PC-9 (cell line): ENCODE results near the gene MTF2. TPM values are rescaled to one million over a fixed set of nuclear protein-coding genes. Genes with fewer than 3 reads are reported as not detected.

Experiments used
- BruUV-seq: library from RNA; stranded (reverse); fragments of 400-500 nt; replicated peaks from 2 replicates; lab custom pipeline; 2021; lab: Mats Ljungman, UMichigan
- CTCF ChIA-PET: fragments of 300-600 bp; sonication (Branson Sonifier 250); formaldehyde crosslinking; loops from one replicate; lab custom pipeline; 2022; ENCODE audit warnings: antibody characterized with exemption; lab: Charles Lee
- POLR2A ChIA-PET: fragments of 300-600 bp; sonication (Branson Sonifier 250); formaldehyde crosslinking; loops from one replicate; lab custom pipeline; 2022; ENCODE audit warnings: antibody characterized with exemption; ENCODE audit not compliant: unreplicated experiment; lab: Charles Lee
- DNase-seq, 2 experiments: peaks; one replicate each; pipeline versions ENCODE4 v3.0.0 to v3.0.0-alpha.2; 2015 to 2022; ENCODE audit warnings: mixed read lengths in 1 of 2
- H2AFZ ChIP-seq: fragments of 200-600 bp; sonication (generic); 2 replicates; pipeline ENCODE4 v1.8.1; 2017; ENCODE audit warnings: antibody characterized with exemption
- H3F3A ChIP-seq: fragments of 200-600 bp; sonication (generic); 2 replicates; pipeline ENCODE4 v1.8.1; 2017; ENCODE audit warnings: antibody characterized with exemption, mild to moderate bottlenecking, low read depth; ENCODE audit not compliant: insufficient read depth
- H3K27ac ChIP-seq: fragments of 200-600 bp; sonication (generic); 2 replicates; pipeline ENCODE4 v1.6.1; 2016; ENCODE audit warnings: mixed run types
- H3K27me3 ChIP-seq: fragments of 200-600 bp; sonication (generic); 2 replicates; pipeline ENCODE4 v1.6.1; 2016; ENCODE audit warnings: low read depth, mixed run types; ENCODE audit not compliant: insufficient read depth
- H3K36me3 ChIP-seq: fragments of 200-600 bp; sonication (generic); 2 replicates; pipeline ENCODE4 v1.6.1; 2016; ENCODE audit warnings: low read depth, mixed run types
- H3K4me1 ChIP-seq: fragments of 200-600 bp; sonication (generic); replicated peaks from 2 replicates; pipeline ENCODE4 v1.6.1; 2016; ENCODE audit warnings: mixed run types; ENCODE audit not compliant: insufficient read depth
- H3K4me2 ChIP-seq: fragments of 200-600 bp; sonication (generic); 2 replicates; pipeline ENCODE4 v1.6.1; 2017; ENCODE audit warnings: mixed run types
- H3K4me3 ChIP-seq: fragments of 200-600 bp; sonication (generic); 2 replicates; pipeline ENCODE4 v1.6.1; 2016; ENCODE audit warnings: mixed run types
- H3K79me2 ChIP-seq: fragments of 200-600 bp; sonication (generic); 2 replicates; pipeline ENCODE4 v1.6.1; 2017; ENCODE audit warnings: low read depth, mixed run types
- H3K9me2 ChIP-seq: fragments of 200-600 bp; sonication (generic); 2 replicates; pipeline ENCODE4 v1.8.1; 2017; ENCODE audit warnings: mild to moderate bottlenecking; ENCODE audit not compliant: insufficient read depth
- H3K9me3 ChIP-seq: fragments of 200-600 bp; sonication (generic); 2 replicates; pipeline ENCODE4 v1.8.1; 2016; ENCODE audit warnings: low read depth; ENCODE audit not compliant: insufficient read depth
- H4K20me1 ChIP-seq: fragments of 200-600 bp; sonication (generic); 2 replicates; pipeline ENCODE4 v1.8.1; 2017; ENCODE audit not compliant: insufficient read depth
- CTCF ChIP-seq: fragments of 200-600 bp; sonication (generic); conservative IDR thresholded peaks from 2 replicates; pipeline ENCODE4 v1.6.1; 2017; ENCODE audit warnings: mixed run types, antibody characterized with exemption, mild to moderate bottlenecking, moderate library complexity
- EZH2 ChIP-seq: fragments of 200-600 bp; sonication (generic); IDR thresholded peaks from 2 replicates; pipeline ENCODE4 v1.8.0; 2017; ENCODE audit warnings: antibody characterized with exemption, low read depth
- intact Hi-C: fragments of 100-400 bp; cut with micrococcal nuclease; formaldehyde crosslinking; loops from one replicate; pipeline ENCODE4 v1.10.0; 2022; ENCODE audit not compliant: unreplicated experiment
- total RNA-seq: library from RNA; stranded (reverse); gene quantifications from 2 replicates; pipeline ENCODE4 v1.2.3, GENCODE V29; 2021

Gene MTF2
- total RNA-seq, 1 experiment from 2014 or later, result 31.7 TPM

DNA sequence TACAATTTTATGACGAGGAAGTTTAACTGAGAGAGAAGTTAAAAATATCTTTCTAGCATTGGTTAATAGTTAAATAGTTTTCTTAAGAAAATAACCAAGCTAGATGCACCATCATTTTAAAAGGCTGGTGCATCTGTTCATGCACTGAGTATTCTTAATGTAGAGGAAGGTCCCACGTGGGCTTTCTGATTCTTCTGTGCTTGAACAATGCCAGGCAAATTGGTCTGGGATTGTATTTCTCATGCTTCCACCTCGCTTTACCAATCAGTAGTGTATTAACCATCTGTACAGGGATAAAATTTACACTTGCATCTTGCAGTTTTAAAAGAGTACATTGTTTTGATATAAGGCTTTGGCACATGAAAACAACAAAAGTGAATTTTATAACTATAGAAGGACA is 47.4 kb upstream of the MTF2 start:
- no TSS peak for BruUV-seq
- H3K4me1 ChIP-seq, result no peaks in the 10 kb centered on the region
- ChIA-PET POLR2A (interaction anchor here (0.5 kb wide), 1 partner anchor 968 kb away, joined by 4 read pairs; no protein-coding TSS in a partner anchor), CTCF (interaction anchor here (0.6 kb wide), 2 partner anchors 49 to 813 kb away, joined by 4 to 5 read pairs; no protein-coding TSS in a partner anchor)
- H3K27me3 ChIP-seq, result no peaks in the 10 kb centered on the region
- H3K4me2 ChIP-seq, result no peak overlapping the region
- TF ChIP-seq CTCF (no peak), EZH2 (no peak)
- no peak overlapping the region for H3K4me3 ChIP-seq
- H3K79me2 ChIP-seq, result no peaks in the 10 kb centered on the region
- 0 out of 2 replicates have a peak, but pooled peaks cover 4% of the 10 kb centered on the region for H3F3A ChIP-seq
- intact Hi-C loops, result no loop called here
- no peak for DNase-seq
- no peak overlapping the region for H3K27ac ChIP-seq
- H2AFZ ChIP-seq, result no peak overlapping the region
- no peaks in the 10 kb centered on the region for H3K9me2 ChIP-seq
- H4K20me1 ChIP-seq, result no peaks in the 10 kb centered on the region
- no peaks in the 10 kb centered on the region for H3K9me3 ChIP-seq
- no peaks in the 10 kb centered on the region for H3K36me3 ChIP-seq

- Histone ChIP-seq H3K27ac (no peak overlapping the region), H4K20me1 (no peaks in the 10 kb centered on the region), H3K4me3 (no peak overlapping the region), H3K27me3 (no peaks in the 10 kb centered on the region), H3K36me3 (no peaks in the 10 kb centered on the region), H3K4me1 (no peaks in the 10 kb centered on the region), H3F3A (0 out of 2 replicates have a peak, but pooled peaks cover 4% of the 10 kb centered on the region), H3K4me2 (no peak overlapping the region), H3K9me3 (no peaks in the 10 kb centered on the region), H3K79me2 (no peaks in the 10 kb centered on the region), H3K9me2 (no peaks in the 10 kb centered on the region), H2AFZ (peak overlapping the region; percentile 59; the same call in 1 of the 2 replicates)
- POLR2A ChIA-PET, result interaction anchor here (0.6 kb wide), 1 partner anchor 666 kb away, joined by 3 read pairs; no protein-coding TSS in a partner anchor
- CTCF ChIA-PET, result no interaction called here
- BruUV-seq, result no TSS peak
- TF ChIP-seq EZH2 (no peak), CTCF (no peak)
- DNase-seq, result no peak
- intact Hi-C loops, result no loop called here
These were observed 46.1 kb upstream of the MTF2 start for GRCh38 chr1:93033029-93033428.

DNA sequence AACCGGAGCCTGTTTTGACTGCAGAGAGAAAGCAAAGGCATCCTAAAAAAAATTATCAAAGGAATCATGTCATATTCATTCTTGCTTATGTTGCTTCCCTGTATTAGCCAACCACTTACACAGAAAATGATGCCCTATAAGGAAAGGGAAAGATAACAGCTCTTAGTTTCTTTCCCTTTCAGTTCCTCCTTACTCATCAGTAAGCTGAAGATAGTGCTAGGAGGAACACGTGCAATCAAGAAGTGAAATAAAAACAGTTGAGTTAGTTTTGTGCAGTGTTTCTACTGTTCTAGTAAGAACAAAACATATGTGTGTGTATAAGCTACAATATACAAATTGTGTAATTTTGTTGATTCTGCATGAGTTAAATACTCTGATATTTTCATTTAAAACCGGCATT is 45.3 kb upstream of the MTF2 start:
- no peak overlapping the region for H2AFZ ChIP-seq
- no peaks in the 10 kb centered on the region for H3K9me2 ChIP-seq
- no peaks in the 10 kb centered on the region for H4K20me1 ChIP-seq
- H3K79me2 ChIP-seq, result no peaks in the 10 kb centered on the region
- TF ChIP-seq CTCF (no peak), EZH2 (no peak)
- no peaks in the 10 kb centered on the region for H3K4me1 ChIP-seq
- ChIA-PET POLR2A (no interaction called here), CTCF (no interaction called here)
- BruUV-seq, result no TSS peak
- no peaks in the 10 kb centered on the region for H3K9me3 ChIP-seq
- 0 out of 2 replicates have a peak, but pooled peaks cover 4% of the 10 kb centered on the region for H3F3A ChIP-seq
- no peak for DNase-seq
- intact Hi-C loops, result no loop called here
- no peak overlapping the region for H3K27ac ChIP-seq
- H3K4me3 ChIP-seq, result no peak overlapping the region
- no peaks in the 10 kb centered on the region for H3K27me3 ChIP-seq
- H3K36me3 ChIP-seq, result no peaks in the 10 kb centered on the region
- H3K4me2 ChIP-seq, result no peak overlapping the region
